DND-41 (cell line): Measurements from ENCODE around the gene LCNL1.

ENCODE experiments used
- ATAC-seq: fragments of 200-7000 bp; cut with Tn5 transposase; 3 replicates; pipeline ENCODE4 v1.9.1; 2021; ENCODE audit warnings: low read depth; ENCODE audit not compliant: insufficient read depth
- DNase-seq: peaks from one replicate; pipeline ENCODE4 v3.0.0-alpha.2; 2020
- H2AFZ ChIP-seq: 2 replicates; pipeline ENCODE4 v1.6.0; 2012; ENCODE audit warnings: low read depth, low read length
- H3K27ac ChIP-seq: 2 replicates; pipeline ENCODE4 v1.5.1; 2012; ENCODE audit warnings: low read length, inconsistent platforms
- H3K27me3 ChIP-seq: fragments of 200-600 bp; sonication (generic); 2 replicates; pipeline ENCODE4 v1.6.0; 2012; ENCODE audit warnings: low read length, mild to moderate bottlenecking, inconsistent platforms; ENCODE audit not compliant: insufficient read depth, poor library complexity
- H3K36me3 ChIP-seq: 2 replicates; pipeline ENCODE4 v1.5.1; 2012; ENCODE audit warnings: low read length, inconsistent platforms; ENCODE audit not compliant: insufficient read depth
- H3K4me1 ChIP-seq: 2 replicates; pipeline ENCODE4 v1.5.1; 2012; ENCODE audit warnings: mild to moderate bottlenecking, low read length; ENCODE audit not compliant: insufficient read depth
- H3K4me2 ChIP-seq: 2 replicates; pipeline ENCODE4 v1.6.0; 2012; ENCODE audit warnings: mild to moderate bottlenecking, moderate library complexity, low read length, inconsistent platforms; ENCODE audit not compliant: insufficient read depth
- H3K4me3 ChIP-seq, 2 experiments: fragments of 200-600 bp in 1 of 2; shearing (Covaris generic) in 1 of 2; 2 replicates each; pipeline ENCODE4 v1.5.1; 2012 to 2016; ENCODE audit warnings: inconsistent platforms in 2 of 2, low read length in 2 of 2, mild to moderate bottlenecking in 2 of 2, low read depth in 1 of 2, moderate library complexity in 1 of 2
- H3K79me2 ChIP-seq: 2 replicates; pipeline ENCODE4 v1.6.0; 2012; ENCODE audit warnings: low read length, inconsistent platforms; ENCODE audit not compliant: insufficient read depth
- H3K9ac ChIP-seq: 2 replicates; pipeline ENCODE4 v1.6.0; 2012; ENCODE audit warnings: low read depth, mild to moderate bottlenecking, inconsistent platforms, low read length, moderate library complexity
- H3K9me3 ChIP-seq: 2 replicates; pipeline ENCODE4 v1.5.1; 2012; ENCODE audit warnings: low read length, moderate library complexity, mild to moderate bottlenecking, inconsistent platforms; ENCODE audit not compliant: insufficient read depth, severe bottlenecking
- H4K20me1 ChIP-seq: 2 replicates; pipeline ENCODE4 v1.6.0; 2012; ENCODE audit warnings: low read length; ENCODE audit not compliant: insufficient read depth
- EZH2 ChIP-seq: IDR thresholded peaks from 3 replicates; pipeline ENCODE4 v1.6.1; 2012; ENCODE audit warnings: borderline replicate concordance, low read depth, mild to moderate bottlenecking, moderate library complexity, low read length, inconsistent platforms; ENCODE audit not compliant: severe bottlenecking
- TF ChIP-seq, protein P1 (sequence below): IDR thresholded peaks from 2 replicates; pipeline ENCODE4 v1.5.1; 2012; ENCODE audit warnings: borderline replicate concordance, low read length, moderate library complexity, mild to moderate bottlenecking; ENCODE audit not compliant: poor library complexity, severe bottlenecking; ENCODE audit errors: extremely low read depth

Gene LCNL1

DNA sequence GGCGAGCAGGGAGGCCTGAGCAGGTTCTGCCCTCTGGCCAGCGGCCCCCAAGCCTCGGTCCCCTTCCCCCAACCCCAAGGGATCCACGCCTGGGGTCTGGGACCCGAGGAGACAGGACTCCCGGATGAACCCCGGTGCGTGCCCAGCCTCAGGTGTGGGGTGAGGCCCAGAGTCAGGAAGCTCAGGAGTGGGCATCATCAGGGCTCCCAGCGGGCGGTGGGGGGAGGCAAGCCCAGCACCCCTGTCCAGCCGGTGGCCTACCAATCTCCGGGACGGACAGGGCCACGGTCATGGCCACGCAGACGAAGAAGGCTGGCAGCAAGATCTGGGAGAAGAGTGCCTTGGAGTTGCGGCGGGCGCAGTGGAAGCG is 30.8 kb downstream of the LCNL1 start:
- Histone ChIP-seq H3K4me3 (no peak overlapping the region), H3K27me3 (no peaks in the 10 kb centered on the region), H3K4me2 (no peak overlapping the region), H3K9me3 (no peaks in the 10 kb centered on the region), H3K9ac (no peak overlapping the region), H3K36me3 (peaks cover 3% of the 10 kb centered on the region; the same call in 1 of the 2 replicates), H3K4me1 (no peaks in the 10 kb centered on the region), H4K20me1 (no peaks in the 10 kb centered on the region), H3K79me2 (no peaks in the 10 kb centered on the region), H2AFZ (no peak overlapping the region), H3K27ac (no peak overlapping the region)
- no peak for TF ChIP-seq EZH2
- TF ChIP-seq, protein P1, sequence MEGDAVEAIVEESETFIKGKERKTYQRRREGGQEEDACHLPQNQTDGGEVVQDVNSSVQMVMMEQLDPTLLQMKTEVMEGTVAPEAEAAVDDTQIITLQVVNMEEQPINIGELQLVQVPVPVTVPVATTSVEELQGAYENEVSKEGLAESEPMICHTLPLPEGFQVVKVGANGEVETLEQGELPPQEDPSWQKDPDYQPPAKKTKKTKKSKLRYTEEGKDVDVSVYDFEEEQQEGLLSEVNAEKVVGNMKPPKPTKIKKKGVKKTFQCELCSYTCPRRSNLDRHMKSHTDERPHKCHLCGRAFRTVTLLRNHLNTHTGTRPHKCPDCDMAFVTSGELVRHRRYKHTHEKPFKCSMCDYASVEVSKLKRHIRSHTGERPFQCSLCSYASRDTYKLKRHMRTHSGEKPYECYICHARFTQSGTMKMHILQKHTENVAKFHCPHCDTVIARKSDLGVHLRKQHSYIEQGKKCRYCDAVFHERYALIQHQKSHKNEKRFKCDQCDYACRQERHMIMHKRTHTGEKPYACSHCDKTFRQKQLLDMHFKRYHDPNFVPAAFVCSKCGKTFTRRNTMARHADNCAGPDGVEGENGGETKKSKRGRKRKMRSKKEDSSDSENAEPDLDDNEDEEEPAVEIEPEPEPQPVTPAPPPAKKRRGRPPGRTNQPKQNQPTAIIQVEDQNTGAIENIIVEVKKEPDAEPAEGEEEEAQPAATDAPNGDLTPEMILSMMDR, result no peak
- ATAC-seq, result no peak
- no peak for DNase-seq

DNA sequence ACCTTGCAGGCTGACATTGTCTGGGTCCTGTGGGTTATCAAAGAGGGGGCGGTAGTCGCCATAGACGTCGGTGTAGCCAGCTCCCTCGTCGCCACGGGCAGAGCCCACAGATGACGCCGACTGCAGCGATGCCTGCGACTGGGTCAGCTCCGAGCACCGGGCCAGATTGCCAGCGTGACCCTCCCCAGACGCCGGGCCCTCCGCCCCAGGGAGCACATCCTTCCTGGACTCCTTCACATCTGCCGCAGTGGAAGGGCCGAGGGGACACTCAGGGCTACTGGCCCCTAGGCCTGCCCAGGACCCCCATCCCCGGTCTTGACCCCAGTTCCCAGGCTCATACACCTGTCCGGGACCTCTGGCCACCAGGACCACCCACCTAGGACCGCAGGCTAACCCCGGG is 31.4 kb downstream of the LCNL1 start:
- DNase-seq (no peak), ATAC-seq (no peak)
- TF ChIP-seq, protein P1, result no peak
- TF ChIP-seq EZH2, result no peak
- H3K79me2 ChIP-seq, result no peaks in the 10 kb centered on the region
- H3K9me3 ChIP-seq, result no peaks in the 10 kb centered on the region
- H3K27ac ChIP-seq, result no peak overlapping the region
- no peaks in the 10 kb centered on the region for H3K27me3 ChIP-seq
- no peak overlapping the region for H3K4me3 ChIP-seq
- peaks cover 3% of the 10 kb centered on the region; the same call in 1 of the 2 replicates for H3K36me3 ChIP-seq
- H4K20me1 ChIP-seq, result no peaks in the 10 kb centered on the region
- H2AFZ ChIP-seq, result no peak overlapping the region
- no peaks in the 10 kb centered on the region for H3K4me1 ChIP-seq
- H3K4me2 ChIP-seq, result no peak overlapping the region
- H3K9ac ChIP-seq, result no peak overlapping the region

DNA sequence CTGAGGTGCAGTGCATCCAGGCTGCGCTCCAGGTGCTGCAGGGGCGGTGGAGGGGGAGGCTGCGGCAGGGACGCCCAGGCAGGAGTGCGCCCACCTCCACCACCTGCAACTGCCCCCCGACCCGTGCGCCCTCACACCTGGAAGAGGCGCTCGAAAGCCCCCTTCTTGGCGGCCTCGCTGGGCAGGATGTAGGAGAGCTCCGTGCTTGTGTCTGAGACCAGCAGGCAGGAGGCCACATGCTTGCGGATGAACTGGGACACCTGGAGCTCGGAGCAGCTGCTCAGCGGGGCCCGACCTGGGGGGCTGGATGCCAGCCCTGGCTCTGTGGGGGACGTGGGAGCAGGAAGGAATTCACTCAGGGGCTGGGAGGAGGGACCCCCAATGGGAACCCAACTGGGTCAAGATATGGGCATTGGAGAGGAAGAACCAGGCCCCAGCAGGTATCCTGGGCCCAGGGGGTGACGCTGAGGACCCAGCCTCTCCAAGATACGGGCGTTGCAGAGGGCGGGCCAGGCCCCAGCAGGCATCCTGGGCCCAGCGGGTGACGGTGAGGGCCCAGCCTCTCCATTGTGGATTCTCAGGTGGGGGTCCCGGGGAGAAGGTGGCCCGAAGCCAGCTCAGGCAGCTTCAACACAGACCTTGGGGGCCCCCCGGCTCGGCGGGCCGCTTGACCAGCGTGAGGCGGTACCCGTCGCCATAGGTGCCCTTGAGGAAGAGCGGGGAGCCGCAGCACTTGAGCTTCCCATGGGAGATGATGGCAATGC is 32.2 kb downstream of the LCNL1 start:
- H3K79me2 ChIP-seq, result no peaks in the 10 kb centered on the region
- no peak overlapping the region for H3K4me2 ChIP-seq
- no peak overlapping the region for H3K4me3 ChIP-seq
- H2AFZ ChIP-seq, result no peak overlapping the region
- H3K9ac ChIP-seq, result no peak overlapping the region
- TF ChIP-seq, protein P1, result no peak
- no peak for TF ChIP-seq EZH2
- no peak overlapping the region for H3K27ac ChIP-seq
- H4K20me1 ChIP-seq, result no peaks in the 10 kb centered on the region
- H3K36me3 ChIP-seq, result peaks cover 3% of the 10 kb centered on the region; the same call in 1 of the 2 replicates
- ATAC-seq (no peak), DNase-seq (no peak)
- H3K4me1 ChIP-seq, result no peaks in the 10 kb centered on the region
- no peaks in the 10 kb centered on the region for H3K27me3 ChIP-seq
- no peaks in the 10 kb centered on the region for H3K9me3 ChIP-seq

DNA sequence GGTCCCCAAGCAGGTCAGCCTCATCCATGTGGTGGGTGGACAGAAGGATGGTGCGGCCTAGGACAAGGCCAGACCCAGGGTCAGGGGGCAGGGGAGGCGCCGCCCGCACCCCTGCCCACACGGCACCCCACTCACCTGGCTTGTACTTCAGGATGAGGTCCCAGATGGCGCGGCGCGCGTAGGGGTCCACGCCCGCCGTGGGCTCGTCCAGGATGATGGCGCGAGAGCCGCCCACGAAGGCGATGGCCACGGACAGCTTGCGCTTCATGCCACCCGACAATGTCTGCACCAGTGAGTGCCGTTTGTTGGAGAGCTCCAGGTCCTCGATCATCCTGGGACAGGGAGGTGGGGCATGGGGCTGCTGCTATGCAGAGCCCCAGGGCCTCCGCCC is 32.7 kb downstream of the LCNL1 start:
- no peaks in the 10 kb centered on the region for H3K4me1 ChIP-seq
- no peak overlapping the region for H3K27ac ChIP-seq
- no peak overlapping the region for H3K4me2 ChIP-seq
- H3K79me2 ChIP-seq, result no peaks in the 10 kb centered on the region
- no peaks in the 10 kb centered on the region for H4K20me1 ChIP-seq
- DNase-seq, result no peak
- H2AFZ ChIP-seq, result no peak overlapping the region
- H3K4me3 ChIP-seq, result no peak overlapping the region
- no peaks in the 10 kb centered on the region for H3K27me3 ChIP-seq
- no peaks in the 10 kb centered on the region for H3K9me3 ChIP-seq
- TF ChIP-seq EZH2, result no peak
- TF ChIP-seq, protein P1, result no peak
- no peak for ATAC-seq
- peaks cover 3% of the 10 kb centered on the region; the same call in 1 of the 2 replicates for H3K36me3 ChIP-seq
- no peak overlapping the region for H3K9ac ChIP-seq
